ENCODE results near the gene RXFP4.
"Not testable (repeated sequence)": the region's sequence is repeated elsewhere in the genome, so short reads cannot be mapped to it uniquely, and the experiment has no call there.

The RXFP4 gene

GRCh38 chr1:155940993-155941844, at the start of gene RXFP4:
Gene RXFP4, plus strand, starts transcription at chr1:155941638. Its CDS starts 72 bp downstream, at chr1:155941710.
- no peak for DNase-seq

- DNase-seq, result no peak
Measured at GRCh38 chr1:155892796-155893195, 48.6 kb upstream of the RXFP4 start.

- DNase-seq, result no peak
Measured at GRCh38 chr1:155893389-155894142, 47.9 kb upstream of the RXFP4 start.

GRCh38 chr1:155895617-155896016, 45.8 kb upstream of the RXFP4 start:
- not testable (repeated sequence) for DNase-seq

- not testable (repeated sequence) for DNase-seq
Measured at GRCh38 chr1:155896476-155896875, 45.0 kb upstream of the RXFP4 start.

- DNase-seq, result no peak
Measured at GRCh38 chr1:155897746-155898145, 43.7 kb upstream of the RXFP4 start.

GRCh38 chr1:155898888-155899287, 42.5 kb upstream of the RXFP4 start:
- no peak for DNase-seq

- no peak for DNase-seq
Measured at GRCh38 chr1:155899683-155900082, 41.8 kb upstream of the RXFP4 start.

- DNase-seq, result no peak
Measured at GRCh38 chr1:155900161-155900560, 41.3 kb upstream of the RXFP4 start.

- no peak for DNase-seq
Measured at GRCh38 chr1:155904261-155904660, 37.2 kb upstream of the RXFP4 start.

- DNase-seq, result no peak
Measured at GRCh38 chr1:155909894-155910293, 31.5 kb upstream of the RXFP4 start.

GRCh38 chr1:155910621-155911121, 30.8 kb upstream of the RXFP4 start:
- peak; percentile 51 for DNase-seq

- DNase-seq, result peak; percentile 91
Measured at GRCh38 chr1:155911156-155912055, 30.0 kb upstream of the RXFP4 start, which contains the start of gene RIT1. Gene RIT1, minus strand, starts transcription at chr1:155911349. Its CDS starts 588 bp downstream, at chr1:155910761.

GRCh38 chr1:155912056-155912536, 29.3 kb upstream of the RXFP4 start:
- no peak for DNase-seq

GRCh38 chr1:155913969-155914757, 27.3 kb upstream of the RXFP4 start:
- DNase-seq, result no peak

- DNase-seq, result no peak
Measured at GRCh38 chr1:155918660-155919059, 22.8 kb upstream of the RXFP4 start.

- no peak for DNase-seq
Measured at GRCh38 chr1:155919801-155920200, 21.6 kb upstream of the RXFP4 start.

- DNase-seq, result no peak
Measured at GRCh38 chr1:155920717-155921116, 20.7 kb upstream of the RXFP4 start.

GRCh38 chr1:155925506-155925905, 15.9 kb upstream of the RXFP4 start:
- DNase-seq, result no peak

GRCh38 chr1:155929057-155929456, 12.4 kb upstream of the RXFP4 start:
- no peak for DNase-seq

GRCh38 chr1:155930725-155931124, 10.7 kb upstream of the RXFP4 start:
- not testable (repeated sequence) for DNase-seq
